Activated CD8-positive, alpha-beta memory T cell treated with anti-CD3 and anti-CD28 coated beads for 36 hours (primary cell): ENCODE results near the gene NUDT14. TPM values are rescaled to one million over a fixed set of nuclear protein-coding genes. Genes with fewer than 3 reads are reported as not detected.

Experiments used
- CTCF ChIA-PET: fragments of 350-600 bp; sonication (Branson Sonifier 250); formaldehyde crosslinking; loops from one replicate; lab custom pipeline; 2021; ENCODE audit warnings: antibody characterized with exemption; lab: Charles Lee
- POLR2A ChIA-PET: fragments of 350-600 bp; sonication (Branson Sonifier 250); formaldehyde crosslinking; loops from one replicate; lab custom pipeline; 2021; ENCODE audit warnings: antibody characterized with exemption; lab: Charles Lee
- total RNA-seq, 2 experiments: library from RNA; stranded (reverse); gene quantifications; one replicate each; pipeline ENCODE4 v1.2.3, GENCODE V29; 2021

The NUDT14 gene
- total RNA-seq, 2 experiments from 2014 or later: 8.4 to 8.5 TPM

GRCh38 chr14:105154476-105154871 lies 26.6 kb downstream of the NUDT14 start:
- ChIA-PET POLR2A (no interaction called here), CTCF (no interaction called here)

GRCh38 chr14:105153739-105154475 lies 27.2 kb downstream of the NUDT14 start:
- CTCF ChIA-PET: interaction anchor here (1.0 kb wide), 1 partner anchor 198 kb away, joined by 3 read pairs; no protein-coding TSS in a partner anchor
- POLR2A ChIA-PET: no interaction called here

- CTCF ChIA-PET: interaction anchor here (1.0 kb wide), 1 partner anchor 198 kb away, joined by 3 read pairs; no protein-coding TSS in a partner anchor
- POLR2A ChIA-PET: no interaction called here
Observed at GRCh38 chr14:105153331-105153731, 27.8 kb downstream of the NUDT14 start.

- ChIA-PET POLR2A (no interaction called here), CTCF (no interaction called here)
Observed at GRCh38 chr14:105152794-105153241, 28.3 kb downstream of the NUDT14 start.

GRCh38 chr14:105151838-105152793 lies 29.0 kb downstream of the NUDT14 start:
- ChIA-PET CTCF (no interaction called here), POLR2A (no interaction called here)

- POLR2A ChIA-PET: no interaction called here
- CTCF ChIA-PET: no interaction called here
Observed at GRCh38 chr14:105151084-105151837, 29.9 kb downstream of the NUDT14 start.

GRCh38 chr14:105150368-105151083 lies 30.6 kb downstream of the NUDT14 start:
- CTCF ChIA-PET: no interaction called here

GRCh38 chr14:105150026-105150367 lies 31.1 kb downstream of the NUDT14 start:
- ChIA-PET POLR2A (no interaction called here), CTCF (no interaction called here)

More at GRCh38 chr14:105150368-105151083, 30.6 kb downstream of the NUDT14 start:
- POLR2A ChIA-PET: no interaction called here

GRCh38 chr14:105149146-105149781 lies 31.8 kb downstream of the NUDT14 start:
- ChIA-PET CTCF (no interaction called here), POLR2A (no interaction called here)

GRCh38 chr14:105148604-105149145 lies 32.4 kb downstream of the NUDT14 start:
- CTCF ChIA-PET: no interaction called here

GRCh38 chr14:105147671-105148603 lies 33.2 kb downstream of the NUDT14 start:
- POLR2A ChIA-PET: no interaction called here
- CTCF ChIA-PET: no interaction called here

More at GRCh38 chr14:105148604-105149145, 32.4 kb downstream of the NUDT14 start:
- POLR2A ChIA-PET: no interaction called here

GRCh38 chr14:105146976-105147635 lies 34.0 kb downstream of the NUDT14 start:
- CTCF ChIA-PET: no interaction called here
- POLR2A ChIA-PET: no interaction called here

GRCh38 chr14:105146181-105146975 lies 34.7 kb downstream of the NUDT14 start:
- CTCF ChIA-PET: no interaction called here
- POLR2A ChIA-PET: no interaction called here

- ChIA-PET POLR2A (no interaction called here), CTCF (no interaction called here)
Observed at GRCh38 chr14:105145381-105146180, 35.5 kb downstream of the NUDT14 start.

GRCh38 chr14:105144666-105145380 lies 36.3 kb downstream of the NUDT14 start:
- ChIA-PET POLR2A (no interaction called here), CTCF (no interaction called here)
